GM21528 (cell line): Measurements from ENCODE around the gene ECT2.
"Not testable (repeated sequence)": the region's sequence is repeated elsewhere in the genome, so short reads cannot be mapped to it uniquely, and the experiment has no call there.

Experiments
- ATAC-seq: cut with Tn5 transposase; IDR thresholded peaks from one replicate; pipeline ENCODE4 v1.9.1; 2021; ENCODE audit warnings: mild to moderate bottlenecking, moderate library complexity; ENCODE audit not compliant: unreplicated experiment, low FRiP score

ECT2 gene

DNA sequence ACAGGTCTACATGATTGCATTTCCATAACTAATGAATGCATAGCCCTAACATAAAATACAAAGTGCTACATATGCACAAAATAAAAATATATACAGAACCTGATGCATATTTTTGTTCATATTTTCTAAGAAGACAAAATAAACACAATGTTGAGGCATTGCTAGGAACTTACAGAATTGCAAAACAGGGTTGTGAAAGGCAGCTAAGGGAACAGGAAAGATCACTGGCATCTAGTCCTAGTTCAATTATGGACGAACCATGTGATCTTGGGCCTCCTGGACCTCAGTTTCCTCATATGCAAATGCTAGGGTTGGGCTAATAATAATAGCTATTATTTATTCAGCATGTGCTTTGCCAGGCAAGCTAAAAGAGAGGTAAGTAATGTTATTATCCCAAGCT lies 24.1 kb upstream of the ECT2 start:
- ATAC-seq, result no peak

DNA sequence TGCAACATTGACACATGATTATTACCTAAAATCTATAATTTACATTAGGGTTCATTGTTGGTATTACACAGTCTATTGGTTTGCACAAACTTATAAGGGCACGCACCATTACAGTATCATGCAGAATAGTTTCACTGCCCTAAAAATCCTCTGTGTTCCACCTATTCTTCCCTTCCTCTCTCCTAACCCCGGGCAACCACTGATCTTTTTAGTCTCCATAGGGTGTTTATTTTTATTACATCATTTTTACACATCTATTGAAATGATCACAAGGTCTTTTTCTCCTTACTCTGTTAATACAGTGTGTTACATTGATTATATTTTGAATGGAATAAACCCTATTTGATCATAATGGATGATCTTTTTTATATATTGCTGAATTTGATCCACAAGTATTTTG lies 15.5 kb upstream of the ECT2 start:
- no peak for ATAC-seq

DNA sequence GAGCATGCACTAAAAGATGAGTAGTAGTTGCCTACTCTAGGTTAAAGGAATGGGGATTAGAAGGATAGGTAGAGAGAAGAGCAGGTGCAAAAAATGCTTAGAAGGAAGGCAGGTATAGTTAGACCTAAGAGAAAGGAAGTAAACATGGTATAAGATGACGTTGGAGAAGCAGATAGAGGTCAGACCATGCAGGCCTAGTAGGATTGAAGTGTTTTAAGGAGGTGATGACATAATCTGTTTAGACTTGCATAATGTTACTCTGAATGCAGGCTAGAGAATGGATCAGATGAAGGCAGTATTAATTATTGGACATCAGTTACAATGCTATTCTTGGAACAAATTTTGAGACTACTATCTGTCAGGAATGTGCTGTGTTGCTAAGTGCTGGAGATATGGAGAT lies 11.1 kb upstream of the ECT2 start:
- ATAC-seq, result no peak

DNA sequence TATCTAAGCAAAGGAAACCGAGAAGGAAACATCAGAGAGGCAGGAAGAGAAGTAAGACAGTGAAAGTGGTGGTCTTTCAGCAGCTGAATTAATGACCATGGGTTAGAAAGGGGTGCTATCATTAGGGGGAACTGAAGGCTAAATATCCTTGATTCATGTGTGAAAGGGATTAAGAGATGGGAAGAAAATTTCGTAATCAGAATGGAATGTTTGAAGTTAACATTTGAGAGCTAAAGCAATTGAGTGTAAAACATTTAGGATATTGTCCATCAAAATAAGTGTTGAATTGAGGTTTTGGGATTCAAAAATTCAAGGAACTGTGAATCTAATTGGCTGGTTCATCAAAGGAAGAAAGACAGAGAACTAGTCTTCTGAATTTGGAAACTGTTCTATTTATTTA lies 4.1 kb upstream of the ECT2 start:
- ATAC-seq, result no peak

DNA sequence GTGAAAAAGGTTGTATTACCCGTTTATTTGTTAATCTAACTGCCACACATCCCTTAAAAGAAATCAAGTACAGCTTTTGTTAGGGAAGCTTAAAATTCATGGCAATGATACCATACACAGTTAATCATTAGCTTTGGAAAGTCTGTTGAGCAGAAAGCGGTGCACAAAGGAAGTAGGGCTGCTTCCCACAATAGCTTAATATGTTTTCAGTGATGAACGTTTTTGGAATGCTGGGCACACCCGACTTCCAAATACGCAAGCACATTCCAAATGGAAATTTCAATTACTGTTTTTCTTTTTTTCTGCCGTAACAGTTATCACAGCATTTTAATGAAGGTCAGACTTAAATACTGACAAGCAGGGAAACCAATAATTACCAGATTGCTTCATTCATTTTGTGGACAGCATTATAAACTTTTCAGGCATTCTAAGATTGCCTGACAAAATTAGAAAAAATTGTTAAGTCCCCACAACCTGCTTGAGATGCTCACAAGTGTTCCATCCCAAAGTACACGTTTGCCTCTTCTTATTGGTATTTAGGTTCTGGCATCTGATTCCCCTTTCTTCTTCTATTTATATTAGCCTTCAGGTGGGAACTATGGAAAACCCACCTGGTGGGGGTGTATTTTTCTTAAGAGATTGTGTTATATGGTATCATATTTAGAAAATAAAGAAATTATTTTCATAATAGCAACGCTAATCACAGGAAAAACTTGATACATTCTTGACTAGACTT lies 1.1 kb upstream of the ECT2 start:
- no peak for ATAC-seq

DNA sequence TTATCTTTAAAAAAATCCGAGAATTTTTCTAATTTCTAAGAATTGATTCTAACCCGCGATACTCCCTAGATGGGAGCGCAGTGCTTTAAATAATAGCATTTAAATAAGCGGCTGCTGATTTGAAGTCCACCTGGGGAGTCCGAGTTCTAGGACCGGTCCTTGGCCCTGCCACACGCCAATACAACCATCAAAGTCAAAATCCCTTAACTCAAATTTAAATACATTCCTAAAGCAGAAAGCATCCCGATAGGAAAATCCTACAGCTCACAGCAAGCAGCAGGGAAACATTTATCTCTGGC lies 508 bp upstream of the ECT2 start:
- peak; percentile 0 for ATAC-seq

DNA sequence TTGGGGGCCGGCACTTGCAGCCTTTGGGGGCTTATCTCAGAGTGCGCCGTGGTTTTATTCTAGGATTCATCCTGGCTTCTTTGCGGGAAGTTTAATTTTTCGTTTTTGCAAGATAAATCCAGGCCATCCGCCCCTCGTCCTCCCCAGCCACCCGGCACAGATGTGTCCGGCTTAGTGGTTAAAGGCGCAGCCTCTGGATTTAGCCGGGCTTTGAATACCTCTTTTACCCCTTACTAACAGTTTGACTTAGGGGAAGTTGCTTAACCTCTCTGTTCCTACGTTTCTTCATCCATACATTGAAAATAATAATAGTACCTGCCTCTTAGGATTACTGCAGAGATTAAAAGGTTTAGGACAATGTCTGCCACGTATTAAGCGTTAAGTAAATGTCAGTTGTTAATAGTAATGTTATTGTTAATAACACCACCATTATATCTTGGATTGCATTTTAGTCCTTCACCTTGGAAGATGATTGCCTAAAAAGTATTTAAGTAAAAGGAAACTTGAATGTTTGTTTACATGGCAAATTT lies 714 bp downstream of the ECT2 start:
- peak; percentile 26 for ATAC-seq

DNA sequence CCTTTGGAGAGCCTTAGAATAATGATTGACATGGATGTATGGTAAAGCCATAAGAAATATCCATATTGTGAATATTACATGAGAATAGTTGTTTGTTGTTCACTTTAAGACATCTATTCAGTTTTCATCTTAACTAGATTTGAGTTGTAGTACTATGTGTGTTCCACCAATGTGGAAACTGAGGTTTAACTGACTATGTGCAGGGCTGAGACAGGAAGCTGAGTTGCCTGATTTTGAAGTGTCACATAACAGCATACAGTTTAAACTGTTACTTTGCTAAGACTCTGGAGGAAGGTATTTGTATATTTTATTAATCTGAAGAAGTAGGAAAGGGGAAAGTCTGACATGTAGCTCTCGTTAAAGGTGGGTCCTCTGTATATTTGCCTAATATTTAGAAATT lies 2.1 kb downstream of the ECT2 start:
- no peak for ATAC-seq

DNA sequence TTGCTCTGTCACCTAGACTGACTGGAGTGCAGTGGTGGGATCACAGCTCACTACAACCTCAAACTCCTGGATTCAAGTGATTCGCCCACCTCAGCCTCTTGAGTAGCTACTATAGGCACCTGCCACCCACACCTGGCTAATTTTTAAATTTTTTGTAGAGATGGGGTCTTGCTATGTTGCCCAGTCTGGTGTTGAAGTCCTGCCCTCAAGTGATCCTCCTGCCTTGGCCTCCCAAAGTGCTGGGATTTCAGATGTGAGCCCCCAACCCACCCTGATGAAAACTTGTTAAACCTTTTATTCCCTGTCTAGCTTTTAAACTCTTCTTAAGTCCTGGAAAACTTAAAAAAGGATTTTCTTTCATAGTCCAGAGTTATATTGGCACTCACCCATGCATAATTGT lies 2.6 kb downstream of the ECT2 start:
- ATAC-seq, result no peak

DNA sequence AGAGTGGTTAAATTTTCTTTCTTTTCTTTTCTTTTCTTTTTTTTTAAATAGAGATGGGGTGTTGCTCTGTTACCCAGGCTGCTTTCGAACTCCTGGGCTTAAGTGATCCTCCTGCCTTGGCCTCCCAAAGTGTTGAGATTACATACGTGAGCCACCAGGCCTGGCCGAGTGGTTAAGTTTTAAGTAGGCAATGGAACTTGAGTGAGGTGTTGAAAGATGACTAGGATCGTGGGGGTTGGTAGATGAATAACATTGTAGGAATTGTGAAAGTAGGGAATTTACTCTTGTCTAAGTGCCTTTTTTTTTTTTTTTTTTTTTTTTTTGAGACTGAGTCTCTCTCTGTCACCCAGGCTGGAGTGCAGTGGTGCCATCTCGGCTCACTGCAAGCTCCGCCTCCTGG lies 9.9 kb downstream of the ECT2 start:
- not testable (repeated sequence) for ATAC-seq

DNA sequence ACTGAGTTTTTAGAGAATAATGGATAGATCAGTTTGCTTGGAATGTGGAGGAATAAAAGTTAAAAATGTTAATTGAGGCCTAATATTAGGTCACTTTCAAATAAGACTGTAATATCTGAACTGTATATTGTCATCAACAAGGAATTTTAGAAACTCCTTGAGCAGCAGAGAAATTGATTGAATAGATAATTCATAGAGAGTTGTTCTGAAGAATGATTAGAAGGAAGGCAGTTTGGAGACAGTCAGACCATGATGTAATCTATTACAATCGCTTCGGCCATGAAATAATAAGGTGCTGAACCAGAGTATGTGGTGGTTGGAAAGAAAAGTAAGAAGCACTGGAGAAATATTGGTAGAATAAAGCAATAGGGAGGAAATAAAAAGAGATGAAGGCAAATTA lies 15.7 kb downstream of the ECT2 start:
- ATAC-seq, result no peak

DNA sequence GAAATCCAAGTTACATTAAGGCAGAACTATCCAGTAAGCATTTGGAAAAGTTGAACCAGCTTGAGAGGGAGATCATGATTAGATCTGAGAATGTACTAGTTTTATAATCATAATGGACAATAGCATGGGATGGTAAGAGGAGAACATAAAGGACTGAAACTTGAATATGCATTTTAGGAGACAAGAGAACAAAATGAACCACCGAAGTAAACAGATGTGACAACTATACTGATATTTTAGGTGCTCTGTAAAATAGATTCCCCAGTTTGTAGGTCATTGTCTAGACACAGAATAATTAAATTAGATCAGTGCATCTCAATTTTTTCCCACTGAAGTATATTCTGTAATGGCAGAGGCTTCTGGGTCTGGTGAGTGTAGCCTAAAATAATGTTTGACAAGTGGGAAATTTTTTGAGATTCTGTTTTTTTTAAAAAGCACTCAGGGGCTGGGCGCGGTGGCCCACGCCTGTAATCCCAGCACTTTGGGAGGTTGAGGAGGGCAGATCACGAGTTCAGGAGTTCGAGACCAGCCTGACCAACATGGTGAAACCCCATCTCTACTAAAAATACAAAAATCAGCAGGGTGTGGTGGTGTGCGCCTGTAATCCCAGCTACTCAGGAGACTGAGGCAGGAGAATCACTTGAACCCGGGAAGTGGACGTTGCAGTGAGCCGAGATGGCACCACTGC lies 16.3 kb downstream of the ECT2 start:
- no peak for ATAC-seq

DNA sequence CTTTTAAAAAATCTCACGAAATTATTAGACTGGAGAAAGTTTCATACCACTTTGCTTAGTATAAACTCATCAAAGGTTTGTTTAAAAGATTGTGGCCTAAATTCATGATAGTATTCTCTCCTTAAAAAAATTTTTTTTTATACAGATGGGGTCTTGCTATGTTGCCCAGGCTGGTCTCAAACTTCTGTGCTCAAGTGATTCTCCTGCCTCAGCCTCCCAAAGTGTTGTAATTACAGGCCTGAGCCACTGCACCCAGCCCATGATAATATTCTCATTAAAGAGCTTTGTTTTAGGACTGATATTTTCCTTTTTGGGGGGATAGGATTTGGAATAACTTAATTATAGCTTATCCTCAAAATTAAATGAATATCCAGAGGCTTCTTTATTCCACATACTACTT lies 19.9 kb downstream of the ECT2 start:
- no peak for ATAC-seq

DNA sequence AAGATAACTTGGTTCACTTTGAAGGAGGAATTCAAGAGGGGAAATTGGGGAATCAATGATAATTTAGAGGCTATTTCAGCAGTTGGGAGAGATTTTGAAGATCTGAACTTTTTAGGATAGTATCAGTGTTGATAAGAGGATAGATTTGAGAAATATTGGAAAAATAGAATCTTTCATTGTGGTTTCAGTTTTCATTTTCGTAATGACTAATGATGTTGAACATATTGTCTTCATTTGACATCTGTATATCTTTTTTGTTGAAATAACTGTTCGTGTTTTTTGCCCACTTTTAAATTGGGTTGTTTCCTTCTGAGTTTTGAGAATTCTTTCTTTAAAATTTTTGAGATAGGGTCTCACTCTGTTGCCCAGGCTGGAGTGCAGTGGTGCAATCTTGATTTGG lies 21.1 kb downstream of the ECT2 start:
- no peak for ATAC-seq

DNA sequence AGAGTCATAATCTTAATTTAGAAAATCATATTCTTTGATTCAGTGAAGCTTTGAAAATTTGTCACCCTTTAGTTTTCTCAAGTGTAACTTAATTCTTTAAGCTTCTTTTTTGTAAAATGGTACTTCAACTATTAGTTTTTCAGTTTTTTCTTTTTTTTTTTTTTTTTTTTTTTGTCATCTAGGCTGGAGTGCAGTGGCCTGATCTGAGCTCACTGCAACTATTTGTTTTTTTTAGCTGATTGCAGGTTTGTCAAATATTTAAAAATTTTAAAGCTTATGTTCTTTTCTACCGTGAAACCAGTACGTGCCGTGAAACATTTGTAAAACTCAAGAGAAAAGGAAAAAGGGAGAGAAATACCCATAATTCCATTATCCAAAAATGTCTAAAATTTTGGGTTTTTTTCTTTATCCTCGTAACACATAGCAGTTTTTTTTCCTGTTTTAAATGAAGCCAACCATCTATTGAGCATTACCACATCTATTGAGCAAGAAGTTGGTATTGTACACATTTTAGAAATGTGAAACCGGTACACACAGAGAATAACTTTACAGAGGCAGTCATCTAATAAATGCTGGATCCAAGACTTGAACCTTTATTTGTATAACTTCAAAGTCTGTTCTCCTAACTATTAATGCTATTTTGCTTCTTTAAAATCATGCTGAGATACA lies 25.7 kb downstream of the ECT2 start:
- no peak for ATAC-seq

DNA sequence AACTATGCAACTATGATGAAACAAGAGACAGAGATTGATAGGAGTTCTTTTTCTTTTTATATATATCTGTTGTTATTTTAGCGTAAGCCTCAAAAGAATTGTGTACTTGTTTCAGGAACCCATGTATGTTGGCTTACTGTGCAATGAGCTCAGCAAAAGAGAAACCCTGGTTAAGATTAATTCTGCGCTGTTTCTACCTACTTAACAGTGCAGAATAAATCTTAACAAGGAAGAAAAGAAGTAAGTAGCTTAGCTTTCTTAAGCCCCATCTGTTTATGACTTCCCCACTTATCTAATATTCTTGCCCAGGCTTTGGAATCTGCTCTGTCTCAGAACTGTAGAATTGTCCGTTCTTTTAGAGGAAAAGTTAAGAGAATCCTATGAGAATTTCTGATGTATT lies 27.4 kb downstream of the ECT2 start:
- no peak for ATAC-seq

DNA sequence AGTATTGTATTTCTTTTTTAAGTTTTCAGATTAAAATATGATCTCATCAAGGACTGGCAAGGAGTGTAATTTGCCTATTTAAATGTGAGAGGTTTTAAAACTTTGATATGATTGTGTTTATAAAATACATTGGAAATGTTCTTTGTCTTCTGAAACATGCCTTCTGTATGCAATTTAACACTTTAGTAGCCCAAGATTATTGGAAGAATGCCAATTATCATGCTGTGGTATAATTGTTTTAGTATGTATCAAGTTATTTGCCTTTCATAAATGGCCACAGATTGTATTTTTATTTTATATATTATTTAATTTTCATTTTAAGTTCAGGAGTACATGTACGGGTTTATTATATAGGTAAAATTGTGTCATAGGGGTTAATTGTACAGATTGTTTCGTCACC lies 31.7 kb downstream of the ECT2 start:
- ATAC-seq, result no peak

DNA sequence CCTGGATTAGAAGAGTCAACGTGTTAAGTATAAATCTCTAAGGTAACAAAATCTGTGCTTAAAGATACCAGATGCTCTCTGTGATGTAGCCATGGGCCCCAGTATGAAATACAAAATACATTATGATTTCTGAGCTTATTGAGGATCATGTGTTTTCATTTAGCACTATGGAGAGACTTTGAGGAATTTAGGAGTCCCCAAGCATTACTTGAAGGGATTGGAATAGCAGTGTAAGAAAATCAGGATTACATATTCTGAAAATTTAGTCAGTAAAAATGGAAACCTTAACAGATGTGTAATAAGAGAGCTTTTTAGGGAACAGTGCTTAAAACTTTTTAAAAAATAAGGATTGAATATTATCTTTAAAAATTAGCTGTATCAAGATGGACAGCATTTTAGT lies 35.5 kb downstream of the ECT2 start:
- no peak for ATAC-seq

DNA sequence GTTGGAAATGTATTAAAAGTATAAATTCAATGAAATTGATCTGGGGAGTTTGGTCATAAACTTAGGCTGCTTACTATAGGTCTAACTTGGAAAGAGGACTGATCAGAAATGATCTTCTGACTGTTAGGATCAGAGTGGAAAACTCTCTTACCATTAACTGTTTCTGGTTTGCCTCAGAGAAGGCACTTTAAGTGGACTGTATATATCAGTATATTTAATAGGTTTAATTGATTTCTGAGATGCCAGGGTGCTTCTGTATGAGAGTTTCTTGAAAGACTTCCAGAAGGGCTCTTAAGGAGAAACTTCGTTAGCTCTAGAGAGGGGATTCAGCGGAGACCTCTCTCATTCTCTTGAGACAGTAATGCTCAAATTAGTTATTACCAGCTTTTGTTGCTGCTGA lies 36.5 kb downstream of the ECT2 start:
- no peak for ATAC-seq

DNA sequence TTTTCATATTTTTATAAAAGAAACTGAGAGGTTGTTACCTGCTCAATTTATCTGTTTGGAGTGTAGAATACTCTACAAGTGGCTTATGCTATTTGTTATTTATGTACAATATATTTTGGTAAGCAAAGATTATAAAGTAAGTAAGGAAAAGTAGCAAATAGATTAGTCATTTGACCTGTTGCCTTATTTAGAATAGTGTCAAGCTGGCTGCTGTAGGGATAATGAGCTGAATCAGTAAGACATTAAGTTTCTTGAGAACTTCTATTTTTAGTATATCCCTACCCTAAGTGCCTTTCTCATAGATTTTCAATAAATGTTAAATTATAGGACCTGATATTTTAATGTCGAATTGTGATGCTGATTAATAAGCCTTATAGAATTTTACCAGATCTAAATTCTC lies 37.2 kb downstream of the ECT2 start:
- no peak for ATAC-seq

DNA sequence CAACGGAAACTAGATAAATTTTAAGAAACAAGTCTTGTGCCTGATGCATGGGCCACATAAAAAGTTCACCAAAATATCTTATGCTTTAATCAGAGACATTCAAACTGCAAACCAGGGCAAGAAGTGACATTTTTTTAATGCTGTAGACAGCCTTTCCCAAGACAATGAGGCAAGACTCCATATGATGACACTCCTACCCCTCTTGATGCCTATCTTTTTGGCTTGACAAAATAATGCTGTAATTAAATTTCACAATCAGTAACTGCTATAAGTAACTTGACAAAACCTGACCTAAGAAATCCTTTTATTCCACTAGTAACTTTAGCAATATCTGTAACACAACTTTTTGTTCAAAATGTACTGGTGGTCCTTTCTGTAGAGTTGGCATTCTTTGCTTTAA lies 48.7 kb downstream of the ECT2 start:
- no peak for ATAC-seq

DNA sequence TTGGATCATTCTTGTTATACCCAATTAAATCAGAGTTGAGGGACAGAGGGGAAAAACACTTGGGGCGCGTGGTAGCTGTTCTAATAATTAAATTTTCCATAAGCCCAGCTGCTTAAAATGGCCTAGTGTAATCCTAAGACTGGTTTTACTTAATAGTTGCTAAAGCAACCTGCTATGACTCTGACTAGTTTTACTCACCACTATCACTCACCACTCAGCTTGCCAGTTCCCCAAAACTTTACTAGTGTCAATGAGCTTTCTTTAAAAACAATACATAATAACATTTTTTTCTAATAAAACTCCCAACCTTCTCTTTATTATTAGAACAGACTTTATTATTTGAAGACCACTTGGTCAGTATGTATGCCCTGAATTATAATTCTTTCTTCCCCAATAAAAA lies 49.6 kb downstream of the ECT2 start:
- no peak for ATAC-seq
